Vagina (tissue), 2 donors: Measurements from ENCODE around the gene KIAA0232.

Source experiments
- POLR2A ChIP-seq, 2 donors: fragments of 450-650 bp; IDR thresholded peaks; one replicate each; pipeline ENCODE4 v1.6.1; 2017; ENCODE audit warnings: antibody characterized with exemption in 2 of 2, mild to moderate bottlenecking in 2 of 2, moderate library complexity in 2 of 2
- POLR2AphosphoS5 ChIP-seq, 2 donors: sonication (generic); formaldehyde crosslinking; IDR thresholded peaks; one replicate each; pipeline ENCODE4 v1.9.0; 2017; ENCODE audit warnings: antibody characterized with exemption in 2 of 2, mild to moderate bottlenecking in 2 of 2, low read depth in 1 of 2; ENCODE audit not compliant: insufficient read depth in 1 of 2

DNA sequence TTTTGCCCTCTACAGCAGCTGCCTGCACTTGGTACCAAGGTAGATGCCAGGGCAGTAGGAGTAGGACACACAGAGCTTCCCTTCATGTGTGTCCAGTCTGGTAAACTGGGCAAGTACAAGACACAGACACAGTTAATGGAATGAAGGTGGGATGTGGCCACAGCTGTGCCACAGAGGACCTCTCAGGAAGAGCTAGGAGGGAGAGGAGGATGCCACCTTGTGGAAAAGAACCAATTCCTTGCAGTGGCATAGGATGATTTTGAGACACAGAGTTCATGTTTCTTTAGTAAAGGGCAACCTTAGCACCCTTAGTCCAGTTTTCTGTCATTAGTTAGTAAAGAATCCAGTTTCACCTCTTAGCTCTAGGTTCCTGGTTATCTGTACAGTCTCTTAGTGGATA is 90.8 kb downstream of the KIAA0232 start:
- TF ChIP-seq POLR2A (IDR thresholded peaks at IDR 0.05) (no peak), POLR2AphosphoS5 (IDR thresholded peaks at IDR 0.05; ENCODE audit: insufficient read depth in 1 of 2, low read depth in 1 of 2) (no peak)
